AG20443 (cell line): Measurements from ENCODE around the gene GNAI1.
A peak's percentile ranks its signal among the peaks of the same experiment; 100 is the strongest.

ENCODE experiments used
- DNase-seq: peaks from one replicate; pipeline ENCODE4 v3.0.0; 2012; ENCODE audit warnings: low spot score, mixed read lengths

The GNAI1 gene

DNA sequence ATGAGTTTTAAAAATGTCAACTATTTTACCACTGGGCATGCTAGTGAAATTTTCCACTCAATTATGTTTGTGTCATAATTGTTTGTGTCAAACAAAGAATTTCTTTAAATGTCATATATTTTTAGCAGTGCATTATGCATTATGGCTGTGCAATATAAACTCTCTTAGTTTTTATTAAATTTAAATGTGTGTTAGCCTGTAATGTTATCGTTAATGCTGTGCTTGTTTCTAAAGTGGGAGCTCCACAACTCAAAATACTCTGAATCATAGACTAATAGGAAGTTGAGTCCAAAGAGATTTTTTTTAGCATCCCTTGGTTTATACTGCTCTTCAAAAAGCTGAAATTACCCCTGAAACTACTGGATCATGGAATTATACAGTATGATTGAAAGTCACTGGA is 26.8 kb downstream of the GNAI1 start:
- no peak for DNase-seq

DNA sequence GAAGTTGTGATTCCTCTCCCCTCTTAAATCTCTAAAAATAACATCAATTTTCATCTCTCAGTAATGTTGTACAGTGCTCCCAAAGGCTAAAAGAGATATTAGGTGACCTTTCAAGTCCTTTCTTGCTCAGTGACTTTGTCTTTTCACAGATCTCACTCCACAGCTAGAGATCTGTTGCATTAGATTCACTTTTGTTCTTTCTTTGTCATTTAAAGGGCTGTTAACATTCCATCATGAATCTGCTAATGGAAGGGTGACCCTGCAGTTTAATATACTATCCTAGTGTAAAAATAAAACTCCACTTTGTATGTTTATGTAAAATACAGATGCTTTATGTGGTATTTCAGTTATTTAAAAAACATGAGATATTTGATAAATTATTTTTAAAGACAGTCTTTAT is 30.5 kb downstream of the GNAI1 start:
- no peak for DNase-seq

DNA sequence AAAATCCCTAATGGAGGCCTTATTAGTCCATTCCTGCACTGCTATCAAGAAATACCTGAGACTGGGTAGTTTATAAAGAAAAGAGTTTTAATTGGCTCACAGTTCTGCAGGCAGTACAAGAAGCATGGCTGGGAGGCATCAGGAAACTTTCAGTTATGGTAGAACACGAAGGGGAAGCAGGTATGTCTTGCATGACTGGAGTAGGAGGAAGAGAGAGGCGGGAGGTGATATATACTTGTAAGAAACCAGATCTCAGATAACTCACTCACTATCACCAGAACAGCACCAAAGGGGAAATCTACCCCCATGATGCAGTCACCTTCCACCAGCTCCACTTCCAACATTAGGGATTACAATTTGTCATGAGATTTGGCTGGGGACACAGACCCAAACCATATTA is 35.8 kb downstream of the GNAI1 start:
- no peak for DNase-seq

DNA sequence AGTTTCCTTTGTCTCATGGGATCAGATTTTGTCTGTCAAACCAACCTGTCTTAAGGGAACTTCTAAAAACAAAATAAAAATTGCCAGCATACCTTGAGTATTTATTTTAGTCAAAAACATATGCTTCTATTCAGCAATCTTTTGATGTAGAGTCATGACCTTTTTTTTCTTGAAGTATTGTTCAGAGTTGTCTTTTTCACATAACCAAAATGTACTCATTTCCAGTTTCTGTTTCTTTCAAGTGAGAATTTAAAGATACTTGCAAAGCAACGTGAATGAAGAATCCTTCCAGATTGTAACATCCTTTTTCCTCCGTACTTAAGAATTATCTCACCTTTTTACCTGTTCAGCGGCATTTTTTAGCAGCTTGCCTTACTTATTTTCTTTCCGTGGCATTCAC is 37.8 kb downstream of the GNAI1 start:
- no peak for DNase-seq

DNA sequence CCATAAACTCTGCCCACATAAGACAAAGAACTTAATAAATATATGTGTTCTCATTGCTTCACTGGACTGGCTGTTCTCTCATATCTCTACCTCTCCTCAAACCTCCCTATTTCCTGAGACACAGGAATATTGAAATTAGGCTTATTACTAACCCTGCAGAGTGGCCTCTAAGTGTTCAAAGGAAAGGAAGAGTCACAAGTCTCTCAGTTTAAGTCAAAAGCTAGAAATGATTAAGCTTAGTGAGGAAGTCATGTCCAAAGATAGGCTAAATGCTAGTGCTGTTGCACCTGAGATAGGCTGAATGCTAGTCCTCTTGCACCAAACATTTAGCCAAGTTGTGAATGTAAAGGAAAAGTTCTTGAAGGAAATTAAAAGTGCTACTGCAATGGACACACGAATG is 41.1 kb downstream of the GNAI1 start:
- DNase-seq, result no peak

DNA sequence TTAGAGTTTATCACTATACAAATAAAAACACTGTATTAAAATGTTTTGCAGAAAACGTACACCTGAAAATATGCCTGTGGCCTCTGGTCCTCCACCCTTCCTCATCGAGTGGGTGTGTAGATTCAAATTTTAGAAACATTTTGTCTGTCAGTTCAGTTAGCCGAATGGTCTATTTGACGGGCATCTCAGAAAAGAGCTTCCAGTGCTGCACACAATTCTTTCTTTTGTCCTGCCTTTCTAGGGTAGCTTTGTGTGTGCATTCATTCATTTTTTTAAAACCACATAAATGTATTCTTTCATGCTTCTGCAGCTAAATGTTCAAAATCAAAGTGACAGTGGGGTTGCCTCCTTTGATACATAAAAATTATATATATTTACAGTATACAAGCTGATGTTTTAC is 46.8 kb downstream of the GNAI1 start:
- DNase-seq, result no peak

DNA sequence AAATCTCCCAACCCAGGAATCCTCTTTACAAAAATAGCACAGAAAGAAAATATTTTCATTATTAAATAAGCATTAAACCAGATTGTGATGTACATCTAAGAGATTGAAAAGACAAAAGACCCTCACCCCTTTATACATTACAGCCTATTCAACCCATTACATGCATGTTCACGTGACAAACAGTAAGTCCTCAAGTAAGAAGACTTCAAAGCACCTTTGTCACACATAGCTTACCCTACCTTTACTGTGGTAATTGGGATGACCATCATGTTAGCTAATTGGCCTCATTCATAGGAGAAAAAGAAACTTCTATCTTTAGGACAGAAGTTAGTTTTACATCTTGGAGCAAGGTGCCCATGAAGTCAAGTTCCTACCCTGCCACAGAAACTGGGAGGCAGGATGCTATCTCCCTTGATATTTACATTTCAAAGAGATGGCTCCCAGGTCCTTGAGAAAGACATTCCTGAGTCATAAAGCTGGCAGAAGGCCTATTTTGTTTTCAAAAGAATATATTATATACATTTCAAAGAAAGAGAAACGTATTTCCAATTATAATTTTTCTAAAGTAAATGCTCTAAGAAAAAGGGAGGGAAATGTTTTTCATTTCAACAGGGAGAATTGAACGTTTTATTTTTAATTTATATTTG is 48.1 kb downstream of the GNAI1 start:
- no peak for DNase-seq

DNA sequence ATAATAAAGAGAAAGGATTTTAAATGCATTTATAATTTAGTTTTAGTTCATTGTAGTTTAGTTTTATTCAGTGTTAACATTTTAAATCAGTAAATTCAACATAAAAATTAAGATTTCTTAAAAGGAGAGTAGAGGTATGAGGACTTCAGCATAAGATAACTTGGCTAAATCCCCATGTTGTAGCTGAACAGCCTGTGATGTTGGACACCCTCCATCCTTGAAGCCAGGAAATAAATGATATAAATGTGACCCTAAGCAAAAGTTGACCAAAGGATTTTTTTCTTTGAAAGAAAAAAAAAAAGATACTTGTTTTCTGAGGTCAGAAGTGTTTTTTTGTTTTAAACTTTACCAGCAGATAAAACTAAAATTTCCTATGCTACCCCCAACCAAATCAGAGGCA is 48.7 kb downstream of the GNAI1 start:
- no peak for DNase-seq

DNA sequence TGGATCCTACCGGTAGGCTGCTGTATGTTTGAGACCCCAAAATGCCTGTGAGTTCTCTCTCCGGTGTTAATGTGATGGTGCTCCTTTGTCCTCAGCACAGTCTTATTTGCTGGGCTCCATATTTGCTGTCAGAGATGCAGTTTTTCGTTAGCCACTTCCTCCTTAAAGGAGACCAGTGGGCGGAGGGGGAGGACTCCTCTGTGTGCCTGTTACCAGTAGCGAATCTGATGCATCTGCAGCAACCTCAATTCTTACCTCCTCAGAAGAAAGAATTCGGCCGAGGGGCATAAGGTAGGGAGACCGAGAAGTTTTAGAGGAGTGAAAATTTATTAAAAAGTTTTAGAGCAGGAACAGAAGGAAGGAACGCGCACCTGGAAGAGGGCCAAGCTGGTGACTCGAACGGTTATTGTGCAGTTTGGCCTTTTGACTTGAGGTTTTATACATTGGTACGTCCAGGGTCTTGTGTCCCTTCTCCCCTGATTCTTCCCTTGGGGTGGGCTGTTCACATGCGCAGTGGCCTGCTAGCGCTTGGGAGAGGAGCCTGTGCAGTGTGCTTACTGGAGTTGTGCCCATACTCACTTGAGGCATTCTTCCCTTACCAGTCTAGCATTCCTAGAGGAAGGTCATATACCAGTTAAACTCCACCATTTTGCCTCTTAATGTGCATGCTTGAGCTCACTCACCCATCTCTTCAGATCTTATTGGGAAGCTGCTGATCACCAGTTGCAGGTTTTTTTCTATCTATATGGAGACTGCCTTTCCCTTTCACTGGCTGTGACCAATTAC is 49.5 kb downstream of the GNAI1 start:
- no peak for DNase-seq

DNA sequence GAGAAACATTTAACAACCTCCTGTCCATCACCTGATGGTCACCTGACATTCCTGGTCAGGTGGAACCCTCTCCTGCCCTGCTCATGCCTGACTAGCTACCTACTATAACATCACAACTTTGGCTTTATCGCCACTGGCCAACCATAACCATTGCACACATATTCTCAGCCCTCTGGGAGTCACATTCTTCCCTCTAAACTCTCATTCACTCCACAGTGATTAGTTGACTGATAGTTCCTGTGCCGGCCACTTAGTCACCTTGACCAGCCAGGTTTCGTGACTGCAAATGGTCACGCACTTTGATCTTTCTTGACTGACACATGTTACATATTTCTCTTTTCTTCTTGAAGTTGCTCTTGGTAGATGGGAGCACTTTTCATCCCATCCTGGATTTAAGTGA is 50.1 kb downstream of the GNAI1 start:
- DNase-seq, result no peak

DNA sequence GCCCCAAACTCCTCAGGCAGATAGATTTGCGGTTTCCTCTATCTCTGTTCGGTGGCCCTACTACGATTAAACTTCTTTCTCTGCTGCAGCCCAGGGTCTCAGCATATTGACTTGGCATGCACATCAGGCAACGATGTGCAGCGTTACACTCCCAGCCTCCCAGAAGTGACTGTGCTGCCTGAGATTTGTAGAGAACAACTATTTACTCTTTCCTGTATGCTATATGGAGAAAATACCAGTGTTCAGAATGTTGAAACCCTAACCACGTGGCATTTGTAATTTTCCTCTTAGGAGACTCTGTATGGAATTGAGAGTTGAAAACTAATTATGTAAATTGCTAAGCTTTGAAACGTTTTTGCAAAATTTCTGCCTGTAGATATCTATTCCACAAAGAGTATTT is 50.9 kb downstream of the GNAI1 start:
- no peak for DNase-seq

DNA sequence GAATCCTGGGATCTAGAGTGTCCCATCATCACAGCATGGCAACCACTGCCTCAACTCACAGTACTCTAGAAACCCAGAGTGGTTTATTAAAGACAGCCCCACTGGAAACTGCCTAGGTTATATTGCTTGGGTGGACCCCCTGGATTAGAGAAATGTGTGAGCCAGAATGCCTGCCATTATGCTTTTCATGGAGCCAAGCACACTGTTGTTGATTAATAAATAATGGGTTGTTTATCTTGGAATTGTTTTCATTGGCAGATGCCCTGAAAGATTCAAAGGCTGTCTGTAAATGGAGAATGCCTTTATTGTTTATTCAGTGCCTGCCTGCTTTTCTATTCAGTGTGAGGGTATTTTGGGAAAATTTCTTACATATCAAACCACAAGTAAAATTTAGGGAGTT is 52.1 kb downstream of the GNAI1 start:
- DNase-seq, result no peak

DNA sequence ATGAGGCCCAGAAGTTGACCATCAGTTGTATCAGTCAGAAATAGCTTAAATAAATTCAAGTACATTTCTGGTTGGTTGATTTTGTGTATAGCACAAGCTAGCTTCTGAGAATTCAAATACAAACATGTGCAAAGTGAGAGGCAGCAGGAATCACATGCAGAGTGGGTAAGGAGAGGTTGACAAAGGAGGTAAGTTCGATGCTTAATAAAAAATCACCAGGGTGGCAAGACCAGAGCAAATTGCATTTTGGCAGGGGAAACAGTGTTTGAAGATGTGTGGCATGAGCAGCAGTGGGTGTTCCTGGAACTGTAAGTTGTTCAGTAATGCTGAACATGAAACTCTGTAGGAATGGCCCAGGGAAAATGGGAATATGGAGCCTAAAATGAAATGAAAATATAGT is 52.6 kb downstream of the GNAI1 start:
- no peak for DNase-seq

DNA sequence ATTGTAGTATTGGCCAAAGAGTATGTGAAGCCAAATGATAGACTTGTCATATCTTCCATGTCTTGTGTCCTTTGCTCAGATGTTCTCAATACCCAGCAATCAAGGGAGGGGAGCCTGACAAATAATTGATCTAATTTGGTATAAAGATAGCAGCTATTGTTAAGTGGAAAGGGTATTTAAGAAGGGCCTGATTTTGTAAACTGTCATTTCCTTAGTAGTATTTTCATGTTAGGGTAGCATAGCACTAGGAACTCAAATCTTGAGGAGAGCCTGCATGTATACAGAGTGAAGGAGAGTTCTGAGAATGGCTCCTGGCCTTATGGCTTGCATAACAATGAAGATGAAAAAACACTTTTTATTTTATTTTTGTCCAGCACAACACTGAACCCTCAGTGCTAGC is 53.1 kb downstream of the GNAI1 start:
- no peak for DNase-seq

DNA sequence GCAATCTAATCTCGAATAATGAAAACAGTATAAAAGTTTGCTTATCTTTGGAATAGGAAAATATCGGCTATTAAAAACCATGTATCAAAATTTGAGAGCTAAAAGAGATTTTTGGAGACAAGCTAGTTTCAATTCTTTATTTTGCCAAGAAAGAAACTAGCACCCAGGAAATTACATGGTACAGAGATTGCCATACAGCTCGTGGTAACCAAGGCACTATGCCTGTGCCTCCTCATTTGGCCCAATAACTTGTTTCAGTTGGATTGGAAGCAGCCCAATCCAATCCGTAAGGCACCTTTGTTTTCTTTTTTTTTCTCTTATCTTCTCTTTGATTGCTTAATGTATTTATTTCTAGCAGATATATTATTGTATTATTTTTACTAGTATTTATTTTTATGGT is 55.0 kb downstream of the GNAI1 start:
- no peak for DNase-seq

DNA sequence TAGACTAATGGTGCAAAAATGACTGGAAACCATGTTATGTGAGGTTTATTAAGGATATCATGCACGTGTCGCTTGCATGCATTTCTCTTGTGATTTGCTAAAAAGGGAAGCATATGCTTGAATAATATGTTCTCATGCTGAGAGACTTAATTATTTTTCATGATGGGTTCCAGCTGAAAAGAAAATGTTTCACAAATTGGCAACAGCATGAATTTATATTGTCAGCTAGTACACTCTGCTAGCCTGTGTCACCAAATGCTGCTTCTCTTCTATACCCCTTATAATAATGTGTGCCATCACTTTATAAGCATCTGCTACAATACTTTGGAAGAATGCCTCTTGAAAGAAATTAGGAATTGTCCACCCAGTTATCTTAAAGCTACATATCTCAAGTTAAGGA is 63.0 kb downstream of the GNAI1 start:
- DNase-seq, result no peak

DNA sequence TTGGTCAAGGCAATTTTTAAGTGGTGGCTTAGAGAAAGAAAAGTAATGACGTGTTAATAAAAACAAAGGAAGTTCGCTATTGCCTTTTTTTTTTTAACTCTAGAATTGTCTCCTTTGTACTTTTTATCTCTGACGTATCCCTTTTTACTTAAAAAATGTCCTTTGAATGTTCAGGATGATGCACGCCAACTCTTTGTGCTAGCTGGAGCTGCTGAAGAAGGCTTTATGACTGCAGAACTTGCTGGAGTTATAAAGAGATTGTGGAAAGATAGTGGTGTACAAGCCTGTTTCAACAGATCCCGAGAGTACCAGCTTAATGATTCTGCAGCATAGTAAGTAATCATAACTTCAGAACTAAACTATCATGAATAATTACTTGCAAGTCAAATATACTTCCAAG is 64.4 kb downstream of the GNAI1 start:
- DNase-seq, result no peak

DNA sequence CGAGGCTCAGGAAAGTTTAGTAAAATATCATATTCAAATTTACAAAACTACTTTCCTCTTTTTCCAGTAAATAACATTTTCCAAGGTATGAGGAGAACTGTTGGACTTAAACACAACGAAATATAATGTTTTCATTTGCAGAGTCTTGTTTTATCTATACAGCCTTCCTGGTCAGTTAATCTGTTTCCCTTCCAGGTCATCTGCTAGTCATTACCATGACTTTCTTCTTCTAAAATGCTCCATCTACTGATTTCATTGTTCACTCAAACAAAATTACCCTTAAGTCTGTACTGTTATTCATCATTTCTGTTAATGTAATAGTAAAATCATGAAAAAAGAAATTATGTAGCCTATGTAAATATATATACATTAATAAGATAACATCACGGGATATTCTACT is 69.8 kb downstream of the GNAI1 start:
- no peak for DNase-seq

DNA sequence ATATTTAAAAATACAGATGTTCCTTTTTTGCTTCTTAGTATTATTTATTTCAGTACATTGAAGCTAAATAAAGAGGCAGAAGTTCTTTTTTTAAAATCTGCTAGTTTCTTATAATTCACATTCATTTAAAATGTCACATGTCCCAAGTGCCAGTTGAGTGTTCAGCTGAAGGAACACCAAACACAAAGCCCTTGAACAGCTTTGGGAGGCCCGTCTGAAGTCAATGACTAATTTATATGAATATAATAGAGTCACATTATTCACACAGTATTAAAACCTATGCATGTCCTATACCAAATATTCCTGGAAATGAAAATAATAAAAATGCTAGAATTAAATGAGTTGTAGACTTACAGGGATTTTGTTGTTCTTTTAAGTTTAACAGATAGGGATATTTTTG is 70.3 kb downstream of the GNAI1 start:
- no peak for DNase-seq

DNA sequence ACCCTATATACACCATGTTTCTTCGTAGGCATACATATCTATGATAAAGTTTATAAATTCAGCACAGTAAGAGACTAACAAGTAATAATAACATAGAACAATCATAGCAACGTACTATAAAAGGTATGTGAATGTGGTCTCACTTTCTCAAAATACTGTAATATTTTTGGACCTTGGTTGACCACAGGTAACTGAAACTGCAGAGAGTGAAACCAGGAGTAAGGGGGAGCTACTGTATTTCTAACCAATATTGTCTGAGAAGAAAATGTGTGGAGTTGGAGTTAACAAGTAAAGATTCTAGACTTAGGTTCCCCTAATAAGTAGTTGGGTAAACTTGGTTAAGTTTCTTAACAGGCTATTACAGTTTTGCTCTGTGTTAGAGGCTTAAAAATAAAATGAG is 72.1 kb downstream of the GNAI1 start:
- DNase-seq, result no peak

DNA sequence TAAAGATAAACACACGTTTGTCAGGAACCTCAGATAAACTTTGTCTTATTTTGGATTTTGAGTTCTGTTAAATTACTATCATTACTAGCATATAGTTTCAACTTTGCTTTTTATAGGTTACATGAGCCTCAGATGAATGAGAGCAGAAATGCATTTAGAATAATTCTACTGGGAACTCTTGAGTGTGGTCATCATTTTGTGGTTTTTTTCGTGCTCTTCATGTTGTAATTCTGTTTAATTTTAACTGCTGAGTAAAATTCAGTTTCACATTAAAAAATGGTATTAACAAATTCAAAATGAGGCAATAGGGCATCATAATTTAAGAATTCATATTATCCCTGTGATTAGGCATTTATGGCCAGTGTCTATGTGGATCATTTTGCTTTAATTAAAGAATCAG is 72.9 kb downstream of the GNAI1 start:
- DNase-seq, result peak; percentile 17

DNA sequence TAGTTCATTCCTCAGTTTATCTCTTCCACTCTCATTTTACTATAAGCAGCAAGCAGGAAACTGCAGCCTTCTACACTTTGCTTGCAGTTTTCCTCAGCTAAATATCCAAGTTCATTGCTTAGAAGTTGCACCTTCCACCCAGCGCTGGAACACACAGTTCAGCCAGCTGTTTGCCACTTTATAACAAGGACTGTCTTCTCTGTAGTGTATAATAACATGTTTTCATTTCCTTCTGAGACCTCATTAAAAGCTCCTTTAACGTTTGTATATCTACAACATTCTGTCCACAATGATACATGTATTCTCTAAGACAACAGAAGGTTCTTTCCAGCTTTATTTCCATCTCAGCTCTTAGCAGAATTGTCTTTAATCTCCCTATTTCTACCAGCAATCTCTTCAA is 74.1 kb downstream of the GNAI1 start:
- no peak for DNase-seq

DNA sequence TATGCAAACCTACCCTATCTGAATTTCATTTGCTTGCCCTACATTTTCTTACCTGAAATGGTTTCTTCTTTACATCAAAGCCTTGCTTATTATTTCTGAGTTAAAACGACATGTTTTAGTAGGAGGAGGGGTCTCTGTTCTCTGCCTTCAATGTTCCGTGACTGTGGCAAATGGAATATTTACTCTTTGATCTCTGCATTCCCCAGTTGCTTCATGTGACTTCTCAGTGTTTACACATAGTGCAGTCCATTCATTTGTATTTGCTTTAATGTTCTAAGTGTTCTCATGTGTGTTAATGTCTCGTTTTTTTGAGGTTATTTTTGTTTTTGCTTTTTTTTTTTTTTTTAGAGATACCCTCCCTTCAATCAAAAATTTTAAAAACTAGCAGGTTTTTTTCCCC is 75.8 kb downstream of the GNAI1 start:
- no peak for DNase-seq

DNA sequence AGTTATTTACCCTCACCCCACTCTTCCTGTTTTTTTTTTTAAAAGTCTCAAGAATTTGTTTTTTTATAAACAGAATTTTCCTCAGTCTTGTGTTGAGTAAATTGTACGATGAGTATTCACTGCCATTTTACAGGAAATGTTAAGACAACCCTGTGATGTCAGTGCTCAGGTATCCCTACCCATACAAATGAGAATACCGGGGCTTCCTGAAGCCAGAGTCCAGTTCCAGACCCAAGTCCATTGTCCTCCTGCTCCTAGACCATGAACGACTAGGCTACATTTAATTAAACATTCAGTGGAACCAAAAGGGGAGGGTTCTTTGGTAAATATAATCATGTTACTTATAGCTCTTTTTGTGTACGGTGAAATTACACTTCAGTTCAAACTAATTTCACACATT is 79.2 kb downstream of the GNAI1 start:
- DNase-seq, result no peak
